Measurements from ENCODE around the gene OR2L3.
"Not testable (repeated sequence)": the region's sequence is repeated elsewhere in the genome, so short reads cannot be mapped to it uniquely, and the experiment has no call there.

Gene OR2L3, protein sequence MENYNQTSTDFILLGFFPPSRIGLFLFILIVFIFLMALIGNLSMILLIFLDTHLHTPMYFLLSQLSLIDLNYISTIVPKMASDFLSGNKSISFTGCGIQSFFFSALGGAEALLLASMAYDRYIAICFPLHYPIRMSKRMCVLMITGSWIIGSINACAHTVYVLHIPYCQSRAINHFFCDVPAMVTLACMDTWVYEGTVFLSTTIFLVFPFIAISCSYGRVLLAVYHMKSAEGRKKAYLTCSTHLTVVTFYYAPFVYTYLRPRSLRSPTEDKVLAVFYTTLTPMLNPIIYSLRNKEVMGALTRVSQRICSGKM

DNA sequence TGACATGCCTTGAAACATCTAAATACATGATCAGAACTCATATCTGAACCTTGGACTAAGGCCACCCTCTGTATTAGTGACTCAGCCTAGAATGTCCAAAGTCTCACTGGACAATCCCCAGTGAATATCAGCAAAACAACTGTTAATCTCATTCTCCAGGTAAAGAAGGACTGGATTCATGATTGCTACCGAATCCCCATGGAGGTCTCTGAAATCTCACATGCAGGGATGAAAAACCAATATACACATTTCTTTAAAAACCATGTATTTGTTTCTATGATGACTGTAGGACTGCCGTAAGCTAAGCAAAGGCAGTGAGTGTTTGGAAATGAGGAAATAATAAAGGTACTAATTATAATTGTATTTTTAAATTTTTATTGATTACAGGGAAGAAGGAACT is at the start of gene OR2L3:
Gene OR2L3, plus strand, starts transcription at position 301 of the 400 bp plus-strand sequence. CDS start 13,846 bp downstream, outside the sequence.
- no peak for DNase-seq (ENCODE audit: low read depth)

DNA sequence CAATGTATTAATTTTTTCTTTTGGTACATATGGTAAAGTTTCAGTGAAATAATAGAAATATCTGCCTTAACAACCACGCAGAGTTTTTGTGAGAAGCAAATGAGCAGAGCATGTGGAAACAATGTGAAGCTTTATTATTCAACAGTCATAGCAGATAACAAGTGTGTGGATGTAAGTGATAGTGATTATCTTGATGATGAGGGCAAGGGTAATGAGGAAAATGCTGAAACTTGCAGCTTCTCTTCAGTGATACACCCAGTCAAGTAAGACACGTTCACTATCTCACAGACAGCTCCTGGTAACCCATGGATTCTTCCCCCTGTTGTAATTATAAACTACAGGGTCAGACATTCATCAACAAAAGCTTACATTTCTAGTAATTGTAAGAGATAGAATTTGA is 47.8 kb upstream of the OR2L3 start:
- DNase-seq (ENCODE audit: low read depth): no peak

DNA sequence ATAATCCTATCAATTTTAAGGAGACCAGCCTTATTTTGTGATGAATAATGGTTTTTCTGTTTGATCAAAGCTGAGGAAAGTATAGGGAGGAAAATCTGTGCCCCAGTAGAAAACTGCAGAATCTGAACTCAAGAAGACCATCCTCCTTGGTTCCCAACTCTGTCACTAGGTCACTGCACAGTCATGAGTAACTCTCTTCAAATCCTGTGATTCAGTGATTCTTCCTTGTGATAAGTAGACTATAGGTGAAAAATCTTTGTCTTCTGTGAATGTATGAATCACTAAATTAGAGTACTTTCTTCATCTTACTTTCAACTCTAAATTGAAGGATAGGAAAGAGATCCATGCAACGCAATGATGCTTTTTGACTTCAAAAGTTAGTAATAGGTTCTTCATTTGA is 46.5 kb upstream of the OR2L3 start:
- no peak for DNase-seq (ENCODE audit: low read depth)

DNA sequence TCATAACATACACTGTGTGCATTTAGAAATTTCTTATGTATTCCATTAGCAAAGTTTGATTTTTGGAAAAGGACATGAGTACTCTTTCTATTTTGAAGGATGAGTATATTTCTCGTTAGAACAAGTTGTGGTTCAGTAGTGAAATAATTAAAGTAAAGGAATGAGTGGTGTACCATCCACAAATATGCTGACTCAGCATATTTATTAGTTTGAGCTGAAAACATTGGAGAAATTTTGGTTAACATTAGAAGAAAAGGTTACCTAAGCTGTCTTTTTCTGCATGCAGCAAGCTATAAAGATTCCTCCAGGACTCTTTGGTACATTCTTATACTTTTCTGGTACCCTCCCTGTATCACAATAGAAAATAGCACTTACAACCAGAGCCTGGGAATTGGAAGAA is 38.9 kb upstream of the OR2L3 start:
- DNase-seq (ENCODE audit: low read depth): no peak

DNA sequence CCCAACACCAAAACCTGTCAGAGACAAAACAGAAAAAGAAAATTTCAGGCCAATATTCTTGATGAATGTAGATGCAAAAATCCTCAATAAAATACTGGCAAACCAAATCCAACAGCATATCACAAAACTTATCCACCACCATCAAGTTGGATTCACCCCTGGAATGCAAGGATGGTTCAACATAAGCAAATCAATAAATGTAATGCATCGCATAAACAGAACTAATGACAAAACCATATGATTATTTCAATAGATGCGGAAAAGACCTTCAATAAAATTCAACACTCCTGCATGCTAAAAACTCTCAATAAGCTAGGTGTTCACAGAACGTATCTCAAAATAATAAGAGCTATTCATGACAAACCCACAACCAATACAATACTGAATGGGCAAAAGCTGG is 37.0 kb upstream of the OR2L3 start:
- DNase-seq (ENCODE audit: low read depth): no peak

DNA sequence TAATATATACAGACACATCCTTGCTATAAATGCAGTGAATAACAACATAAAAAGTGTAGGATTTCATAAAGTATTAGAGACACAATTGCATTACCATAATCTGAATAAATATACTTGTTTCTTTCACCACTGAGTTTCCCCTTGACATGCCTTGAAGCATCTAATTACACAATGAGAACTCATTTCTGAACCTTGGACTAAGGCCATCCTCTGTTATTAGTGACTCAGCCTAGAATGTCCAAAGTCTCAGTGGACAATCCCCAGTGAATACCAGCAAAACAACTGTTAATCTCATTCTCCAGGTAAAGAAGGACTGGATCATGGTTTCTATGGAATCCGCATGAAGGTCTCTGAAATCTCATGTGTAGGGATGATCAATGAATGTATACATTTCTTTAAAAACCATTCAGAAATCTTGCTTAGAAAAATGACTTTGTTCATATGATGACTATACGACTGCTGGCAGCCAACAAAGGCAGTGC is 33.4 kb upstream of the OR2L3 start, which contains the start of gene OR2L5:
Gene OR2L5, plus strand, starts transcription at position 432 of the 482 bp plus-strand sequence. CDS start 8,288 bp downstream, outside the sequence.
- DNase-seq (ENCODE audit: low read depth): no peak

DNA sequence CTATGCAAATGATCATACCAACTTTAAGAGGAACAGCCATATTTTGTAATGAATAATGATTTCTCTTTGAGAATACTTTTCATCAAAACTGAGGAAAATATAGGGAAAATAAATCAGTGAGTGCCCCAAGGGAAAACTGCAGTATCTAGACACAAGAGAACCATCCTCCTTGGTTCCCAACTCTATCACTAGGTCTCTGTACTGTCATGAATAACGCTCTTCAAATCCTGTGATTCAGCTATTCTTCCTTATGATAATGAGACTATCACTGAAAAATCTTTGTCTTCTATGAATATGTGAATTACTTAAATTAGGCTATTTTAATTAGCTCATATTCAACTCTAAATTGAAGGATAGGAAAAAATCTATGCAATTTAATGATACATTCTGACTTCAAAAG is 30.8 kb upstream of the OR2L3 start:
- no peak for DNase-seq (ENCODE audit: low read depth)

DNA sequence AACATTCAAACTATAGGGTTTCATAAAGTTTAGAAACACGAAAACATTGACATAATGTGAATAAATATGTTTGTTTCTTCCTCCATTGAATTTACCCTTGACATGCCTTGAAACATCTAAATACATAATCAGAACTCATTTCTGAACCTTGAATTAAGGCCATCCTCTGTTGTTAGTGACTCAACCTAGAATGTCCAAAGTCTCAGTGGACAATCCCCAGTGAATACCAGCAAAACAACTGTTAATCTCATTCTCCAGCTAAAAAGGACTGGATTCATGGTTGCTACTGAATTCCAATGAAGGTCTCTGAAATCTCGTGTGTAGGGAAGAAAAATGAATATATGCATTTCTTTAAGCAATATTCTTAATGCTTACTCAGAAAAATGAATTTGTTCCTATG is 16.9 kb upstream of the OR2L3 start, which contains the start of gene OR2L2:
Gene OR2L2, plus strand, starts transcription at position 301 of the 400 bp plus-strand sequence. CDS start 8,198 bp downstream, outside the sequence.
- DNase-seq (ENCODE audit: low read depth): no peak

DNA sequence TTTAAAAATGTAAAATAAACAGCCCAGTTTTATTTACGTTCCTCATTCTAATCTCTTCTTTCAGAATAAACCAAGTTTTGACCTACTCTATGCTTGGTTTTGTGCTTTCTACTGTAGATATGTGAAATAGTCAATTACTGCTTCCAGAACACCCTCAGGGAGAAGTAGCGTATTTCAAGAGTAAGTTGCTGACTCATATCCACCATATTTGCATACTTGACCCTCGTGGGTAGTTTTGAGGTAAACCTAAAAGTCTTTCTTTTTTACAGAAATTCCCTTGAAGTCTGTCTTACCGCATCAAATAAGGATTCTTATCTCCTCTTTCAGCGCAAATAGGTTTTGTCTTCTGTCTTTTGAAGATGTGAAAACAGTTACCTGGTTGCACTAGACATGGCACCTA is 1.4 kb upstream of the OR2L3 start:
- DNase-seq (ENCODE audit: low read depth): no peak

DNA sequence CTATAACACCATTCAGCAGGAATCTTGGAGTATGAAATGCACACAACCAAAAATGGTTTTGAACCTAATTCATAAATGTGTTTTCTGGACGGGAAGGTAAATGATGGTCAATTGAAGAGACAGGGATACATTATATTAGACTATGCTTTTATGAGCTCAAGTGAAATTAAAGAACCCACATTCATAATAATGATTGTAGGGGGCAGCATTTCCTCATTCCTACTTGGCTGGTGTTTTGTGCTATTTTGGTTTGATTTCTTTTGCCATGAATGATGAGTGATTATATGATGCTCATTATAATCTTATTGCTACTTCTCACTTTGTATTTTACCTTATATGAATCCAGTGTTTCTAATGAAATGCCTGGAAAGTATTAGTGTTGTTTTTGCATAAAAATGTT is 372 bp downstream of the OR2L3 start:
- DNase-seq (ENCODE audit: low read depth): no peak

DNA sequence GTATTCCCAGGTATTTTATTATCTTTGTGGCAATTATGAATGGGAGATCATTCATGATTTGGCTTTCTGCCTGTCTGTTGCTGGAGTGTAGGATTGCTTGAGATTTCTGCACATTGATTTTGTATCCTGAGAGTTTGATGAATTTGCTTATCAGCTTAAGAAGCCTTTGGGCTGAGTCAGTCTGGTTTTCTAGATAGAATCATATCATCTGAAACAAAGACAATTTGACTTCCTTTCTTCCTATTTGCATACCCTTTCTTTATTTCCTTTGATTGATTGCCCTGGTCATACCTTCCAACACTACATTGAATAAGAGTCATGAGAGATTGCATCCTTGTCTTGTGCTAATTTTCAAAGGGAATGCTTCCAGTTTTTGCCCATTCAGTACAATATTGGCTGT is 8.0 kb downstream of the OR2L3 start:
- DNase-seq (ENCODE audit: low read depth): no peak

DNA sequence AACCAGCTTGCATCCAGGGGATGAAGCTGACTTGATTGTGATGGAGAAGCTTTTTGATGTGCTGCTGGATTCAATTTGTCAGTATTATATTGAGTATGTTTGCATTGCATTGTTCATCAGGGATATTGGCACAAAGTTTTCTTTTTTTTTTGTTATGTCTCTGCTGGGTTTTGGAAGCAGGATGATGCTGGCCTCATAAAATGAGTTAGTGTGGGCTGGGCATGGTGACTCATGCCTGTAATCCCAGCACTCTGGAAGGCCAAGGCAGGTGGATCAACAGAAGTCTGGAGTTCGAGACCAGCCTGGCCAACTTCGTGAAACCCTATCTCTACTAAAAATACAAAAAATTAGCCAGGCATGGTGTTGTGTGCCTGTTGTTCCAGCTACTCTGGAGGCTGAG is 8.6 kb downstream of the OR2L3 start:
- no peak for DNase-seq (ENCODE audit: low read depth)

DNA sequence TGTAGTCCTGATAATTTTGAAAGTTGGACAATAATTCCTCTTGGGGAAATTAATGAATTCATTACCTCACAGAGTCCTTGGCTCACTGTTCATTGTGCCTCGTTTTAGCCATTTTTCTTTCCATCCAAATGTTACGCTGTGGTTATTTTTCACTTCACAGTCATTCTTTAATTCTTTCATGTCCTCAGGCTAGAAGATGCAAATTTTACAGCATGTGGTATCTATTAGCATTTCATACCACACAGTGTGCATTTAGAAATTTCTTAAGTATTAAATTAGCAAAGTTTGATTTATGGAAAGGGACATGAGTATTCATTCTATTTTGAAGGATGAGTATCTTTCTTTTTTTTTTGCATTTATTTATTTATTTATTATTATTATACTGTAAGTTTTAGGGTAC is 18.4 kb downstream of the OR2L3 start:
- no peak for DNase-seq (ENCODE audit: low read depth)

DNA sequence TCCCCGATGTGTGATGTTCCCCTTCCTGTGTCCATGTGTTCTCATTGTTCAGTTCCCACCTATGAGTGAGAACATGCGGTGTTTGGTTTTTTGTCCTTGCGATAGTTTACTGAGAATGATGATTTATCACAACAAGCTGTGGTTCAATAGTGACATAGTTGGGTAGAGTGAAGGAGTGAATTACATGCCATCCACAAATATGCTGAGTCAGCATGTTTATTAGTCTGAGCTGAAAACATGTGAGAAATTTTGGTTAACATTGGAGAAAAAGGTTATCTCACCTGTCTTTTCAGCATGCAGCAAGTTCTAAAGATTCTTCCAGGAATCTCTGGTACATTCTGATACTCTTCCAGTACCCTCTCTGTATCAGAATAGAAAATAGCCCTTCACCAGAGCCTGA is 19.0 kb downstream of the OR2L3 start:
- DNase-seq (ENCODE audit: low read depth): no peak

DNA sequence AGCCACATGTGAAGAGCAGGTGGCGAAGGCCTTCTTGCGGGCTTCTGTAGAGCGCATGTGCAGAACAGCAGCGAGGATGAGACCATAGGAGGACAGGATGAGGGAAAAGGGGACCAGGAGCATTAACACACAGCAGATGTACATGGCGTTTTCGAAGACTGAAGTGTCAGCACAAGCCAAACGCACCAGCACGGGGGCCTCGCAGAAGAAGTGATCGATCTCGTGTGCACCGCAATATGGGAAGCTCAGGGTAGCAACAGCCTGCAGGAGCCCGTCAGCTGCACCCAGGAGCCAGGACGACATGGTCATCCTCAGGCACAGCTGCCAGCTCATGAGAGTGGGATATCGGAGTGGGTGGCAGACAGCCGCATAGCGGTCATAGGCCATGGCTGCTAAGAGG is 37.2 kb downstream of the OR2L3 start:
- DNase-seq (ENCODE audit: low read depth): not testable (repeated sequence)

DNA sequence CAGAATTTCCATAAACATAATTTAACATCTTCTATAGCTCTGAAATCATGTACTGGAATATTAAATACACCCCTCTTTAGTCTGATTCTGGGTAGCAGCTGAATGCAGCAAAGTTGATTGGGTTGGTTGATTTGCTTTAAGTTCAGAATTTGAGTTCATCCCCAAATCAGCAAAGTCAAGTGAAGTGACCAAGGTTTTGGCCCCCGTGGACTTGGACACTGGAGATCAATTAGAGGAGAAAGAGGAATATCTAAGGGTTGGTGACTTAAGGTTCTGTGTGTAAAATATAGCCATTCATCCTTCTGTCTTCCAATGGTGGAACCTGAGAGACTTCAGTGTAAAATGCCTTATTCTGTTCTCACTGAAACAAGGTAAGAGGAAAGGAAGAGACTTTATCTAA is 48.2 kb downstream of the OR2L3 start, which contains the start of gene OR2L13:
Gene OR2L13, plus strand, starts transcription at position 301 of the 400 bp plus-strand sequence. CDS start 4,192 bp downstream, outside the sequence.
- no peak for DNase-seq (ENCODE audit: low read depth)

DNA sequence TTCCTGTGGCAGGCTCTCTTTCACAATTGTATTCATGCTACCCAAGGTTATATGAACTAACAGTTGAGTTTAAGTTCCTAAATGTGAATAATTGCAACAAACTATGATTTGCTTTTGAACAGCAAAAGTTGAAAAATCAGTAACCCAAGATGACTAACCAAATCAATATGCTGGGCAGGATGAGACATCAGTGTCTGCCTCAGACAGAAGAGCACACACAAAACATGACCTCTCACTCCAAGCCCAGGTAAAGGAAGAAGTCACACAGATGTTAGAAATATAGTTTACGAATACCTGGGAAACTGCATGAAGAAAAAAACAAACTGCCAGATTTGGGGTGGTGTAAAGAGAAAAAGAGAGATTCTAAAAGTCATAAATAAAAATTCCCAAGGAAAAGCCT is 51.9 kb downstream of the OR2L3 start:
- no peak for DNase-seq (ENCODE audit: low read depth)

DNA sequence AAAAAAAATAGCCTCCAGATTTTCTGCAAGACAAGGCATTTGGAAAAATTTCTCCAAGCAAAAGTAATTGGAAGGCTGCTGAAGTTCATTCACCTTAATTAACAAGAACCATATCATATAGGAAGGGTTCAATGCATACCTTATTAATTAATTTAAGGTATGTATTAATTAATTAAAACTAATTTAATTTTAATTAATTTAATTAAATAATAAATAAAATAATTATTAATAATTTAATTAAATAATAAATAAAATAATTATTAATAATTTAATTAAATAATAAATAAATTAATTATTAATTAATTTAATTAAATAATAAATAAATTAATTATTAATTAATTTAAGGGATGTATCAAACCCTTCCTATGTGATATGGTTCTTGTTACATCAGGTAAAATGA is 56.2 kb downstream of the OR2L3 start:
- DNase-seq (ENCODE audit: low read depth): no peak

DNA sequence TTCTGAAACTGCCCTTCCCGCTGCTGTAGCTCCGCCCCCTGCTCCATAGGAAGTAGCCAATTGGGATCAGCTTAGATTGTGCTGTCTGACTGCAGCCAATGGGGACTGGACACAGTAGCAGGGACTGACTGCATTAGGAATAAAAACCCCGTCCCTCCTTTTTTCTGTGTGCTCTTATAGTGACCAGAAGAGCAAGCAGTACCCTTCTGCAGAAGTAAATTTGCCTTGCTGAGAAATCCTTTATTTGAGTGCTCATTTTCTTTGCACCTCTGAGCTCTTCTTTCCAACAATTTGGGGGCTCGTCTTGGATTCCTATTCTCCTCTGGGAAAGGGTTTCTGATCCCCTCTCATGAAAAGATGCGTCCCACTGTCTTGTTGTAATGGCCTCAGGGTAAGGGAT is 64.5 kb downstream of the OR2L3 start:
- DNase-seq (ENCODE audit: low read depth): no peak
